Measurements from ENCODE around the gene CKS2. TPM values are rescaled to one million over a fixed set of nuclear protein-coding genes. Genes with fewer than 3 reads are reported as not detected.
"Not testable (repeated sequence)": the region's sequence is repeated elsewhere in the genome, so short reads cannot be mapped to it uniquely, and the experiment has no call there.

The CKS2 gene
- total and polyA plus RNA-seq, 3 experiments from 2014 or later = 21.2 to 253 (median 252) TPM

DNA sequence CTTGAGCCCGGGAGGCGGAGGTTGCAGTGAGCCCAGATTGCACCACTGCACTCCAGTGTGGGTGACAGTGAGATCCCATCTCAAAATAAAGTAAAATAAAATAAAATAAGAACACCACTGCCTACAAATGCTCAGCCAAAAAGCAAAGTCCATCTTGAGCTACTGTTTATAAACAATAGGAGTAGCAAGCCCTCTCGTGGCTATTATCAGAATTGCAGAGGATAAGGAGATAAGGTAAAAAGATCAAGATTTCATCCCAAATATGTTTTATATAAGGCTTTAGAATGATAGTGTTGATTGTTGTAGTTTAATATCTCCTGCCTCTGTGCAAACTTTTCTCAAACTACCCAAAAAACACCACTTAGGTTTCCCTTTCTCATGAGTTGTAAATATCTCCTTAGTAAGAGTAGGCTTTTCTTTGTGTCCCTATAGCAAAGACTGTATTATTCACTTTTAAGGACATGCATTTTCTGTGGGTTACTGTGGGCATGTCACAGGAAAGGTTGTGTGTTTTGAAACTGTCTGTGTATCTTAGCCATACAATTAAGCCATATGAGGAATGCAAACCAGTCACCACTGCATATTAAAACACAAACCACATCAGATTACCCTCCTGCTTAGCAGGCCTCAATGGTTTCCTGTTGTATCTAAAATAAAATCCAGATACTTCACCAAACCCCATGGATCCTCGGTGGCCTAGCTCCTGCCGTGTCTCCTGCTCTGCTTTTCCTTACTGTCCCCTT lies 31.8 kb upstream of the CKS2 start:
- DNase-seq = peak in 1 of 5 donors; percentile 5
- Histone ChIP-seq H3K36me3 (ENCODE audit: insufficient read depth, low read length) (no peaks in the 10 kb centered on the region), H3K27ac (ENCODE audit: low read depth, low read length) (no peak overlapping the region), H3K9me3 (ENCODE audit: low read length) (peaks cover 7% of the 10 kb centered on the region), H3K27me3 (ENCODE audit: insufficient read depth, low read length, poor library complexity, severe bottlenecking) (no peaks in the 10 kb centered on the region), H3K4me1 (ENCODE audit: insufficient read depth, low read length) (peaks cover 13% of the 10 kb centered on the region), H3K4me3 (ENCODE audit: low read length) (no peak overlapping the region)
- Mint-ChIP-seq H3K36me3 (peaks cover 0 to 14% (median 2%) of the 10 kb centered on the region in 3 donors), H3K27ac (peak overlapping the region in 2 of 8 donors; percentile 35 to 50), H3K4me1 (peaks cover 18 to 30% (median 24%) of the 10 kb centered on the region in 3 donors), H3K27me3 (peaks cover 3 to 8% of the 10 kb centered on the region in 2 donors), H3K9me3 (peaks cover 0 to 18% (median 11%) of the 10 kb centered on the region in 5 donors), H3K4me3 (no peak overlapping the region)
- ChIA-PET POLR2A (no interaction called here), CTCF (interaction anchor here (0.8 to 1.5 kb wide), 3 partner anchors 13 to 432 kb away, joined by 3 to 4 read pairs (median 3); no protein-coding TSS in a partner anchor)

DNA sequence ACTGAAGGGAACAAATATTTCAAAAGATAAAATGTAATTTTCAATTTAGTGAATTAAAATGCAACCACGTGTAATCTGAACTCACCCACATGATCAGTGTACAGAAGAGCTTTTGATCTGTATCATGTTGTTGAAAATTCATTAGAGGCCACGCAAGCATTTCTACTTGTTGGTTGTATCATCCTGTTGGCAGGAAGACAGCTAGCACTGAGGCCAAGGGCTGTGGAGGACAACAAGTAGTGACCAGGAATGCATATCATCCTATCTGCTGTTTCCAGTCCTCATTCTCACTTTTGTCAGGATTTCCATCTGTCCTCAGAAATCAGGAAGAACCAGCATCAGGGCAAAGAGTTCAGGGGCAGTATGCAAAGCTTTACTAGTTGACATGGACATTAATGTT lies 29.9 kb upstream of the CKS2 start:
- Mint-ChIP-seq H3K9me3 (peaks cover 0 to 5% (median 4%) of the 10 kb centered on the region in 5 donors), H3K27me3 (peaks cover 1 to 3% of the 10 kb centered on the region in 2 donors), H3K36me3 (peaks cover 0 to 3% (median 2%) of the 10 kb centered on the region in 3 donors), H3K27ac (no peak overlapping the region), H3K4me1 (peaks cover 18 to 30% (median 24%) of the 10 kb centered on the region in 3 donors), H3K4me3 (no peak overlapping the region)
- ChIA-PET CTCF (no interaction called here), POLR2A (no interaction called here)
- Histone ChIP-seq H3K27me3 (ENCODE audit: insufficient read depth, low read length, poor library complexity, severe bottlenecking) (no peaks in the 10 kb centered on the region), H3K4me1 (ENCODE audit: insufficient read depth, low read length) (peaks cover 13% of the 10 kb centered on the region), H3K4me3 (ENCODE audit: low read length) (no peak overlapping the region), H3K9me3 (ENCODE audit: low read length) (no peaks in the 10 kb centered on the region), H3K27ac (ENCODE audit: low read depth, low read length) (no peak overlapping the region), H3K36me3 (ENCODE audit: insufficient read depth, low read length) (no peaks in the 10 kb centered on the region)
- no peak for DNase-seq

- Mint-ChIP-seq H3K4me3 (peak overlapping the region in 3 of 7 donors; percentile 44 to 52 (median 50)), H3K4me1 (peaks cover 12 to 20% (median 16%) of the 10 kb centered on the region in 3 donors)
- H3K27ac Mint-ChIP-seq; H3K9me3 Mint-ChIP-seq; POLR2A ChIA-PET; H3K4me1 ChIP-seq (ENCODE audit: insufficient read depth, low read length); H3K9me3 ChIP-seq (ENCODE audit: low read length); CTCF ChIA-PET; H3K36me3 Mint-ChIP-seq; H3K36me3 ChIP-seq (ENCODE audit: insufficient read depth, low read length); H3K4me3 ChIP-seq (ENCODE audit: low read length); H3K27me3 Mint-ChIP-seq; H3K27ac ChIP-seq (ENCODE audit: low read depth, low read length); H3K27me3 ChIP-seq (ENCODE audit: insufficient read depth, low read length, poor library complexity, severe bottlenecking): not testable (repeated sequence)
- DNase-seq = peak in 1 of 5 donors; percentile 16
Measured at GRCh38 chr9:89282248-89282968, 28.6 kb upstream of the CKS2 start.

DNA sequence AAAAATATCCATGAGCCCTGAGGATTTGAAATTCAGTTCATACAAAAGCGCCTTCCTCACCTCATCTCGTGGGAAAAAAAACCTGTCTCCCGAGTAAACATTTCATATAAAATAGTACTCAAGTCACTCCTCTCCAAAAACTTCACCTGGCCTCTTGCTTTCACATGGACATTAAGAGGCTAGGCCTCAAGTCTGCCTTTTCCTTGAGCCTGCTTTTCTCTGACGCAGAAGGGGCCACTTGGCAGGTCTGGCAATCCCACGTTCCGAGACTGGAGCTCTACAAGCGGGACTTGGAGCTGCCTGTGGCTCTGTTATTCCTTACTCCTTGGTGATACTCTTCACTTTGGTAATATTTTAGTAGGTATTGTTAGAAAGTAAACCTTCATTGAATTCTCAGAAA lies 26.9 kb upstream of the CKS2 start:
- Histone ChIP-seq H3K4me1 (ENCODE audit: insufficient read depth, low read length) (peaks cover 4% of the 10 kb centered on the region), H3K4me3 (ENCODE audit: low read length) (no peak overlapping the region), H3K27me3 (ENCODE audit: insufficient read depth, low read length, poor library complexity, severe bottlenecking) (no peaks in the 10 kb centered on the region), H3K36me3 (ENCODE audit: insufficient read depth, low read length) (no peaks in the 10 kb centered on the region), H3K27ac (ENCODE audit: low read depth, low read length) (no peak overlapping the region), H3K9me3 (ENCODE audit: low read length) (no peaks in the 10 kb centered on the region)
- no peaks in the 10 kb centered on the region for H3K9me3 Mint-ChIP-seq
- no peak for DNase-seq
- peaks cover 9 to 10% (median 10%) of the 10 kb centered on the region in 3 donors for H3K4me1 Mint-ChIP-seq
- ChIA-PET POLR2A (no interaction called here), CTCF (no interaction called here)
- peaks cover 1 to 5% (median 4%) of the 10 kb centered on the region in 3 donors for H3K36me3 Mint-ChIP-seq
- no peak overlapping the region for H3K4me3 Mint-ChIP-seq
- H3K27ac Mint-ChIP-seq = no peak overlapping the region
- H3K27me3 Mint-ChIP-seq = no peaks in the 10 kb centered on the region

- H3K27me3 ChIP-seq (ENCODE audit: insufficient read depth, low read length, poor library complexity, severe bottlenecking) = no peaks in the 10 kb centered on the region
- H3K4me3 ChIP-seq (ENCODE audit: low read length) = no peak overlapping the region
- no peaks in the 10 kb centered on the region for H3K4me1 ChIP-seq (ENCODE audit: insufficient read depth, low read length)
- ChIA-PET POLR2A (no interaction called here), CTCF (no interaction called here)
- Mint-ChIP-seq H3K9me3 (peaks cover 5 to 8% (median 6%) of the 10 kb centered on the region in 5 donors), H3K4me3 (no peak overlapping the region), H3K4me1 (no peaks in the 10 kb centered on the region), H3K36me3 (peaks cover 1 to 4% (median 3%) of the 10 kb centered on the region in 3 donors), H3K27ac (no peak overlapping the region), H3K27me3 (peaks cover 2 to 14% of the 10 kb centered on the region in 2 donors)
- no peaks in the 10 kb centered on the region for H3K9me3 ChIP-seq (ENCODE audit: low read length)
- H3K36me3 ChIP-seq (ENCODE audit: insufficient read depth, low read length) = no peaks in the 10 kb centered on the region
- no peak for DNase-seq
- no peak overlapping the region for H3K27ac ChIP-seq (ENCODE audit: low read depth, low read length)
Measured at GRCh38 chr9:89291741-89292140, 19.3 kb upstream of the CKS2 start.

DNA sequence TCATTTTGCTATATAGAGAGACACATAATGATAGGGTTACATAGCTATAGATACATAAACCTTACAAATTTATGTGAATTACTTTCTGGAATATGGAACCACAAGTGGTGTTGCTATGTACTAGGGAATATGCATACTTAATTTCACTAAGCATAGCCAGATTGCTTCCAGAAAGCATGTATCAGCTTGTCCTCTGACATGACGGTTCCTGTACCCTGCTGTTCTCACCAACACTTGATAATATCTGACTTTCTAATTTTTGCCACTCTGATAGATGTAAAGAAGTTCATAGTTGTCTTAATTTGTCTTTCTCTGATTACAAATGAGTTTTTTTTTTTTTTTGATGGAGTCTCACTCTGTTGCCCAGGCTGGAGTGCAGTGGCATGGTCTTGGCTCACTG lies 18.0 kb upstream of the CKS2 start:
- POLR2A ChIA-PET = no interaction called here

DNA sequence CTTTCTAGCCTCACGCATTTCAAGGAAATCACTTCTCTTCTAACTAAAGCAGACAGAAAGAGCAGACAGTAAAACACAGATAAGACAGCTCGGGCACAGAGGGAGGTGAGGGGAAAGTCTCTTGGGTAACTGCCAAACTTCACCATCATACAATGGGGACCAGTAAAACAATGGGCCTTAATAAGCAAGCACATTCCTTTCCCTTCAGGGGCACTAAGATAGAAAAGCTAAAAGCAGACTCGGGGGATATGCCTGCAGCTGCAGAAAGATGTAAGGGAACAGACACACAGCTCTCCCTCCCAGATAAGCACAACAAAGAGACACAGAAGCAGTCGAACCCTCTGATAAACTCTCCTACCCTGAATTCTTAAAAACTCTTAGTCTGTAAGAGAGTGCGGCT lies 15.6 kb upstream of the CKS2 start:
- H3K9me3 Mint-ChIP-seq = peaks cover 5 to 8% (median 6%) of the 10 kb centered on the region in 5 donors
- ChIA-PET POLR2A (no interaction called here), CTCF (no interaction called here)
- H3K4me1 Mint-ChIP-seq = no peaks in the 10 kb centered on the region
- no peak overlapping the region for H3K4me3 ChIP-seq (ENCODE audit: low read length)
- no peaks in the 10 kb centered on the region for H3K36me3 Mint-ChIP-seq
- H3K4me1 ChIP-seq (ENCODE audit: insufficient read depth, low read length) = no peaks in the 10 kb centered on the region
- H3K27ac ChIP-seq (ENCODE audit: low read depth, low read length) = no peak overlapping the region
- peaks cover 2 to 16% of the 10 kb centered on the region in 2 donors for H3K27me3 Mint-ChIP-seq
- no peak overlapping the region for H3K27ac Mint-ChIP-seq
- no peak overlapping the region for H3K4me3 Mint-ChIP-seq
- DNase-seq = no peak
- no peaks in the 10 kb centered on the region for H3K9me3 ChIP-seq (ENCODE audit: low read length)
- no peaks in the 10 kb centered on the region for H3K36me3 ChIP-seq (ENCODE audit: insufficient read depth, low read length)
- no peaks in the 10 kb centered on the region for H3K27me3 ChIP-seq (ENCODE audit: insufficient read depth, low read length, poor library complexity, severe bottlenecking)

More for the DNA sequence above, 18.0 kb upstream of the CKS2 start:
- no peaks in the 10 kb centered on the region for H3K9me3 ChIP-seq (ENCODE audit: low read length)
- H3K4me1 ChIP-seq (ENCODE audit: insufficient read depth, low read length) = no peaks in the 10 kb centered on the region
- H3K27me3 Mint-ChIP-seq = peaks cover 2 to 16% of the 10 kb centered on the region in 2 donors
- H3K27me3 ChIP-seq (ENCODE audit: insufficient read depth, low read length, poor library complexity, severe bottlenecking) = no peaks in the 10 kb centered on the region
- no peak overlapping the region for H3K4me3 Mint-ChIP-seq
- no peaks in the 10 kb centered on the region for H3K36me3 Mint-ChIP-seq
- no peak for DNase-seq
- H3K4me3 ChIP-seq (ENCODE audit: low read length) = no peak overlapping the region
- H3K9me3 Mint-ChIP-seq = peaks cover 5 to 8% (median 6%) of the 10 kb centered on the region in 5 donors
- H3K4me1 Mint-ChIP-seq = no peaks in the 10 kb centered on the region
- H3K27ac ChIP-seq (ENCODE audit: low read depth, low read length) = no peak overlapping the region
- H3K36me3 ChIP-seq (ENCODE audit: insufficient read depth, low read length) = no peaks in the 10 kb centered on the region
- no peak overlapping the region for H3K27ac Mint-ChIP-seq
- CTCF ChIA-PET = no interaction called here

DNA sequence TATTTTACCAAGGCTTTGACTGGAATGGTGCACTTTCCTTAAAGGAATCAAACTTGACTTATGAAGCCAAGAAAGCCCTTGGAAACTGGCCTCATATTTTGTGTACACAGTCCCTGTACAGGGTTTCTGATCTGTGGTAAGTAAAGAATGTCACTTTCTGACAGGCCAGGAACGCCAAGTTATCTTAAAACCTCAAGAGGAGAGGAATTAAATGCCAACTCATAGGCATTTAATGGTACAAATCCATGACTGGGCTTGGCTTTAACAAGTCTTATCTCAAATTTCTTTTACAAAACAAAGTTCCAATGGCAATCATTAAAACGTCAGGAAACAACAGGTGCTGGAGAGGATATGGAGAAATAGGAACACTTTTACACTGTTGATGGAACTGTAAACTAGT lies 9.0 kb upstream of the CKS2 start:
- H3K4me3 ChIP-seq (ENCODE audit: low read length); CTCF ChIA-PET; H3K27ac ChIP-seq (ENCODE audit: low read depth, low read length); H3K4me1 Mint-ChIP-seq; H3K9me3 ChIP-seq (ENCODE audit: low read length); H3K27me3 Mint-ChIP-seq; DNase-seq; H3K36me3 Mint-ChIP-seq; H3K36me3 ChIP-seq (ENCODE audit: insufficient read depth, low read length); POLR2A ChIA-PET; H3K27ac Mint-ChIP-seq; H3K4me3 Mint-ChIP-seq; H3K4me1 ChIP-seq (ENCODE audit: insufficient read depth, low read length); H3K9me3 Mint-ChIP-seq; H3K27me3 ChIP-seq (ENCODE audit: insufficient read depth, low read length, poor library complexity, severe bottlenecking): not testable (repeated sequence)
